Measurements from ENCODE around the gene KMT5B.

The KMT5B gene

DNA sequence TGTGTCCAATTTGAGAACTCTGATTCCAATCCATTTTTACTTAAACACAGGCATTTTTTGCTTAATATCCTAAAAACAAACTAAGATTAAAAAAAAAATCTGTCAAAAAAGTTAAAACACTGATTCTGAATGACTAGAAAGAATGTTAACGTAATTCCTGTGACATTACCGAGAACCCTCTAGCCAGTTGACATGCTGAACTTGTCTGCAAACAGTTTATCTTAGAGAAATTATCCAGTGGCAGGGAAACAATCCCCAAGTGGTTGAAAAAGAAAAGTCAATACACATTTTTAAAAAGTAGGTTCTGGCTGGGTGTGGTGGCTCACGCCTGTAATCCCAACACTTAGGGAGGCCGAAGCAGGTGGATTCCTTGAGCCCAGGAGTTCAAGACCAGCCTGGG is 11.6 kb downstream of the KMT5B start:
- Histone ChIP-seq H3K4me1 (ENCODE audit: control insufficient read depth, insufficient read depth, low read length) (peaks cover 3% of the 10 kb centered on the region), H3K9me3 (ENCODE audit: control insufficient read depth in 2 of 2, low read length in 2 of 2) (no peaks in the 10 kb centered on the region), H3K4me3 (ENCODE audit: low read length in 2 of 2) (no peak overlapping the region), H3K36me3 (ENCODE audit: control insufficient read depth in 2 of 2, insufficient read depth in 2 of 2, low read length in 2 of 2) (no peaks in the 10 kb centered on the region), H3K9ac (ENCODE audit: low read length in 2 of 2) (no peak overlapping the region), H3K27ac (ENCODE audit: low read length) (no peak overlapping the region), H3K27me3 (ENCODE audit: control insufficient read depth in 1 of 2, insufficient read depth in 2 of 2, low read length in 2 of 2) (no peaks in the 10 kb centered on the region)

GRCh38 chr11:68200639-68201038 is 12.5 kb downstream of the KMT5B start:
- no peak overlapping the region for H3K4me3 ChIP-seq (ENCODE audit: low read length in 2 of 2)
- no peaks in the 10 kb centered on the region for H3K4me1 ChIP-seq (ENCODE audit: control insufficient read depth, insufficient read depth, low read length)
- H3K27me3 ChIP-seq (ENCODE audit: control insufficient read depth in 1 of 2, insufficient read depth in 2 of 2, low read length in 2 of 2) = no peaks in the 10 kb centered on the region
- no peak overlapping the region for H3K27ac ChIP-seq (ENCODE audit: low read length)
- H3K9ac ChIP-seq (ENCODE audit: low read length in 2 of 2) = no peak overlapping the region
- no peaks in the 10 kb centered on the region for H3K9me3 ChIP-seq (ENCODE audit: control insufficient read depth in 2 of 2, low read length in 2 of 2)
- H3K36me3 ChIP-seq (ENCODE audit: control insufficient read depth in 2 of 2, insufficient read depth in 2 of 2, low read length in 2 of 2) = no peaks in the 10 kb centered on the region

DNA sequence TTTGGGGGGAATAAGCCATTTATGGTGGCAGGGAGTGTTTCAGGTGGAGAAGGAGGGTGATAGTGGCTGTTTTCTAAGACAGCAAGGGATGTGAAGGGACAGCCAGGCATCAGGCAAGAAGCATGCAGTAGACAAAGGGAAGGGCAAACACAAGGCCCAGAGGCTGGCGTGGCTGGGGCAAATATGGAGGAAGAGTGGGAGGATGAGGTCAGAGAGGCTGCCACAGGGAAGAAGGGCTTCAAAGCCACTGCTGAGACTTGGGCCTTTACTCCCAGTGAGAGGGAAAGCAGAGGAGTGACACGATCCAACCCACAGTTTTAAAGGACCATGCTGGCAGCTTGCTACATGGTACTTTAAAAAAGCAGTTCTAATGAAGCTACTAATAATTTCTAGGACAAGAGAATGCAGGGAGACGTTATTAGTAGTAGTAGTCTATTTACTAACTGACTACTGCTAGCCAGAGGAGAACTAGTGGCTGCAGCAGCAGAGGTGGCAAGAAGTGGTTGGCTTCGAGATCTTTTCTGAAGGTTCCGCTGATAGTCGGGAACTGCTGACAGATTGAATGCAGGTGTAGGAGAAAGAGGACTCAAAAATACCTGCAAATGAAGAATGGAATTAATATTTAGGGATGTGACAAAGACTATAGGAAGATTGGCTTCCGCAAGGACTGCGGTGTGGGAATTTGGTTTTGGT is 13.7 kb downstream of the KMT5B start:
- no peaks in the 10 kb centered on the region for H3K4me1 ChIP-seq (ENCODE audit: control insufficient read depth, insufficient read depth, low read length)
- no peaks in the 10 kb centered on the region for H3K9me3 ChIP-seq (ENCODE audit: control insufficient read depth in 2 of 2, low read length in 2 of 2)
- no peak overlapping the region for H3K9ac ChIP-seq (ENCODE audit: low read length in 2 of 2)
- no peaks in the 10 kb centered on the region for H3K36me3 ChIP-seq (ENCODE audit: control insufficient read depth in 2 of 2, insufficient read depth in 2 of 2, low read length in 2 of 2)
- H3K27ac ChIP-seq (ENCODE audit: low read length) = no peak overlapping the region
- H3K4me3 ChIP-seq (ENCODE audit: low read length in 2 of 2) = no peak overlapping the region
- no peaks in the 10 kb centered on the region for H3K27me3 ChIP-seq (ENCODE audit: control insufficient read depth in 1 of 2, insufficient read depth in 2 of 2, low read length in 2 of 2)

DNA sequence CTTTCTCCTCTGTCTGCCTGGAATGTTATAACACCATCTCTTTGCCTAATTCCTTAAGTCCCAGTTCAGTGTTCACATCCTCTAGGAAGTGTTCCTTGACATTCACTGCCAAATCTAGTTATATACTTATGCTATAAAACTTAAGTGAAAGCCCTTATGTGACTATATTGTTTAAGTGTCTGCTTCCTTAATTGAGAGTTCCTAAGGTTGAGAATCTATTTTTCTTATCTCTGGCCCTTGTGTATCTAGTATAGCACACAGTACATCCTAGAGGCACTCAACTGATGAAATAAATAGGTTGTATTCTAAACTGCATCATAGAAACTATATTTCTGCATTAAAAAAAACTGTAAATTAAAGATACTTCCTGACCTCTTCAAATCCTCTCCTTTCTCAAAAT is 16.9 kb downstream of the KMT5B start:
- Histone ChIP-seq H3K9me3 (ENCODE audit: control insufficient read depth in 2 of 2, low read length in 2 of 2) (no peaks in the 10 kb centered on the region), H3K9ac (ENCODE audit: low read length in 2 of 2) (no peak overlapping the region), H3K36me3 (ENCODE audit: control insufficient read depth in 2 of 2, insufficient read depth in 2 of 2, low read length in 2 of 2) (no peaks in the 10 kb centered on the region), H3K27me3 (ENCODE audit: control insufficient read depth in 1 of 2, insufficient read depth in 2 of 2, low read length in 2 of 2) (no peaks in the 10 kb centered on the region), H3K4me1 (ENCODE audit: control insufficient read depth, insufficient read depth, low read length) (peaks cover 6% of the 10 kb centered on the region), H3K27ac (ENCODE audit: low read length) (no peak overlapping the region), H3K4me3 (ENCODE audit: low read length in 2 of 2) (no peak overlapping the region)

- no peaks in the 10 kb centered on the region for H3K36me3 ChIP-seq (ENCODE audit: control insufficient read depth in 2 of 2, insufficient read depth in 2 of 2, low read length in 2 of 2)
- H3K9ac ChIP-seq (ENCODE audit: low read length in 2 of 2) = no peak overlapping the region
- no peak overlapping the region for H3K4me3 ChIP-seq (ENCODE audit: low read length in 2 of 2)
- H3K9me3 ChIP-seq (ENCODE audit: control insufficient read depth in 2 of 2, low read length in 2 of 2) = no peaks in the 10 kb centered on the region
- H3K27ac ChIP-seq (ENCODE audit: low read length) = no peak overlapping the region
- no peaks in the 10 kb centered on the region for H3K27me3 ChIP-seq (ENCODE audit: control insufficient read depth in 1 of 2, insufficient read depth in 2 of 2, low read length in 2 of 2)
- peaks cover 6% of the 10 kb centered on the region for H3K4me1 ChIP-seq (ENCODE audit: control insufficient read depth, insufficient read depth, low read length)
Measured at GRCh38 chr11:68194675-68195294, 18.3 kb downstream of the KMT5B start.

GRCh38 chr11:68193018-68193417 is 20.1 kb downstream of the KMT5B start:
- Histone ChIP-seq H3K4me1 (ENCODE audit: control insufficient read depth, insufficient read depth, low read length) (peaks cover 6% of the 10 kb centered on the region), H3K27me3 (ENCODE audit: control insufficient read depth in 1 of 2, insufficient read depth in 2 of 2, low read length in 2 of 2) (no peaks in the 10 kb centered on the region), H3K9me3 (ENCODE audit: control insufficient read depth in 2 of 2, low read length in 2 of 2) (no peaks in the 10 kb centered on the region), H3K9ac (ENCODE audit: low read length in 2 of 2) (no peak overlapping the region), H3K4me3 (ENCODE audit: low read length in 2 of 2) (no peak overlapping the region), H3K27ac (ENCODE audit: low read length) (no peak overlapping the region), H3K36me3 (ENCODE audit: control insufficient read depth in 2 of 2, insufficient read depth in 2 of 2, low read length in 2 of 2) (no peaks in the 10 kb centered on the region)

DNA sequence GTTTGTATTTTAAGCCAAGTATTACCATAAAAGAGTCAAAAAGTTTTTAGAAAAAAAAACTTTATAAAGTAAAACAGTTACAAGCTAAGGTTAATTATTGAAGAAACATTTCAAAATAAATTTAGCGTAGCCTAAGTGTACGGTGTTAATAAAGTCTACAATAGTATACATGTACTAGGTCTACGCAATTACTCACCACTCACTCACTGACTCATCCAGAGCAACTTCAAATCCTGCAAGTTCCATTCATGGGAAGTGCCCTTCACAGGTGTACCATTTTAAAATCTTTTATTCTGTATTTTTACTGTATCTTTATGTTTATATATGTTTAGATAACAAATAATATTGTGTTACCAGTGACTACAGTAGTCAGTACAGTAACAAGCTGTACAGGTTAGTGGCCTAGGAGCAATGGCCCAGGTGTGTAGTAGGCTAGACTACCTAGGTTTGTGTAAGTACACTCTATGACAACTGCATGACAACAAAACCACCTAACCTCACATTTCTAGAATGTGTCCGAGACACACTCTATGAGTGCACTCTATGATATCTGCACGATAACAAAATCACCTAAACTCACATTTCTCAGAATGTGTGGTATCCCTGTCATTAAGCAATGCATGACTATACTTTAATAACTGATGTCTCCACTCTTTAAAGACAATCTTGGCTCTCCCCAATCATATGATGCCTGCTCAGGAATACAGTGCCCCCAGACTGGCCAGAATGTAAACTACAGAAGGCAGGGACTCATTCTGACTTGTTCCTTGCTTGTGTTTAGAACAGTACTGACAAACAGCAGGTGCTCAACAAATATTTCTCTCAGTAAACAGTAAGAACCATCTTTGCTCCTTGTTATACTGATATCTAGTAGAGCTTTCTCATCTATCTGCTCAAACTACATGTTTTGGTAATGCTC is 21.2 kb downstream of the KMT5B start:
- Histone ChIP-seq H3K27me3 (ENCODE audit: control insufficient read depth in 1 of 2, insufficient read depth in 2 of 2, low read length in 2 of 2) (no peaks in the 10 kb centered on the region), H3K36me3 (ENCODE audit: control insufficient read depth in 2 of 2, insufficient read depth in 2 of 2, low read length in 2 of 2) (no peaks in the 10 kb centered on the region), H3K4me1 (ENCODE audit: control insufficient read depth, insufficient read depth, low read length) (peaks cover 6% of the 10 kb centered on the region), H3K4me3 (ENCODE audit: low read length in 2 of 2) (no peak overlapping the region), H3K27ac (ENCODE audit: low read length) (no peak overlapping the region), H3K9me3 (ENCODE audit: control insufficient read depth in 2 of 2, low read length in 2 of 2) (no peaks in the 10 kb centered on the region), H3K9ac (ENCODE audit: low read length in 2 of 2) (no peak overlapping the region)

GRCh38 chr11:68189888-68190287 is 23.2 kb downstream of the KMT5B start:
- H3K36me3 ChIP-seq (ENCODE audit: control insufficient read depth in 2 of 2, insufficient read depth in 2 of 2, low read length in 2 of 2) = peaks cover 2 to 5% of the 10 kb centered on the region in 2 donors
- H3K27ac ChIP-seq (ENCODE audit: low read length) = no peak overlapping the region
- H3K9ac ChIP-seq (ENCODE audit: low read length in 2 of 2) = no peak overlapping the region
- no peak overlapping the region for H3K4me3 ChIP-seq (ENCODE audit: low read length in 2 of 2)
- no peaks in the 10 kb centered on the region for H3K27me3 ChIP-seq (ENCODE audit: control insufficient read depth in 1 of 2, insufficient read depth in 2 of 2, low read length in 2 of 2)
- no peaks in the 10 kb centered on the region for H3K9me3 ChIP-seq (ENCODE audit: control insufficient read depth in 2 of 2, low read length in 2 of 2)
- peaks cover 6% of the 10 kb centered on the region for H3K4me1 ChIP-seq (ENCODE audit: control insufficient read depth, insufficient read depth, low read length)

- Histone ChIP-seq H3K9ac (ENCODE audit: low read length in 2 of 2) (no peak overlapping the region), H3K9me3 (ENCODE audit: control insufficient read depth in 2 of 2, low read length in 2 of 2) (no peaks in the 10 kb centered on the region), H3K36me3 (ENCODE audit: control insufficient read depth in 2 of 2, insufficient read depth in 2 of 2, low read length in 2 of 2) (peaks cover 6 to 11% of the 10 kb centered on the region in 2 donors), H3K27ac (ENCODE audit: low read length) (no peak overlapping the region), H3K4me1 (ENCODE audit: control insufficient read depth, insufficient read depth, low read length) (peaks cover 6% of the 10 kb centered on the region), H3K4me3 (ENCODE audit: low read length in 2 of 2) (no peak overlapping the region), H3K27me3 (ENCODE audit: control insufficient read depth in 1 of 2, insufficient read depth in 2 of 2, low read length in 2 of 2) (no peaks in the 10 kb centered on the region)
Measured at GRCh38 chr11:68189082-68189481, 24.0 kb downstream of the KMT5B start.

- Histone ChIP-seq H3K27ac (ENCODE audit: low read length) (no peak overlapping the region), H3K9me3 (ENCODE audit: control insufficient read depth in 2 of 2, low read length in 2 of 2) (no peaks in the 10 kb centered on the region), H3K36me3 (ENCODE audit: control insufficient read depth in 2 of 2, insufficient read depth in 2 of 2, low read length in 2 of 2) (peaks cover 6 to 11% of the 10 kb centered on the region in 2 donors), H3K4me1 (ENCODE audit: control insufficient read depth, insufficient read depth, low read length) (no peaks in the 10 kb centered on the region), H3K27me3 (ENCODE audit: control insufficient read depth in 1 of 2, insufficient read depth in 2 of 2, low read length in 2 of 2) (no peaks in the 10 kb centered on the region), H3K4me3 (ENCODE audit: low read length in 2 of 2) (no peak overlapping the region), H3K9ac (ENCODE audit: low read length in 2 of 2) (no peak overlapping the region)
Measured at GRCh38 chr11:68186061-68186460, 27.0 kb downstream of the KMT5B start.
